Left lung (tissue), 10 donors: ENCODE results near the gene RPS19. TPM values are rescaled to one million over a fixed set of nuclear protein-coding genes. Genes with fewer than 3 reads are reported as not detected.
"Not testable (repeated sequence)": the region's sequence is repeated elsewhere in the genome, so short reads cannot be mapped to it uniquely, and the experiment has no call there.

Source experiments
- ATAC-seq: fragments of 200-7000 bp; cut with Tn5 transposase; one replicate; pipeline ENCODE4 v1.9.1; 2020; ENCODE audit warnings: moderate library complexity
- DNase-seq, 4 donors: peaks; one replicate each; pipeline ENCODE4 v3.0.0-alpha.2; 2013 to 2020
- H3K27ac ChIP-seq, 2 donors: fragments of 200-600 bp; sonication (generic) in 1 of 2; one replicate each; pipeline versions ENCODE4 v1.5.0 to v1.8.0; 2020 to 2021
- H3K27me3 ChIP-seq, 2 donors: fragments of 200-600 bp; sonication (generic) in 1 of 2; one replicate each; pipeline versions ENCODE4 v1.5.0 to v1.8.0; 2020 to 2021
- H3K36me3 ChIP-seq, 2 donors: fragments of 200-600 bp; sonication (generic) in 1 of 2; one replicate each; pipeline versions ENCODE4 v1.5.0 to v1.8.0; 2020 to 2021
- H3K4me1 ChIP-seq, 2 donors: fragments of 200-600 bp; one replicate each; pipeline ENCODE4 v1.8.0; 2021
- H3K4me3 ChIP-seq, 2 donors: fragments of 200-600 bp; sonication (generic) in 1 of 2; one replicate each; pipeline versions ENCODE4 v1.5.0 to v1.8.0; 2020 to 2021; ENCODE audit warnings: mild to moderate bottlenecking in 1 of 2
- H3K9me3 ChIP-seq, 2 donors: fragments of 200-600 bp; sonication (generic) in 1 of 2; one replicate each; pipeline versions ENCODE4 v1.5.0 to v1.8.0; 2020 to 2021
- intact Hi-C, 2 donors: fragments of 100-400 bp; cut with DNase I; formaldehyde crosslinking; loops; one replicate each; pipeline versions ENCODE4 v1.11.2 to v1.14.2; 2022
- polyA plus RNA-seq, 6 donors: library from polyadenylated mRNA; unstranded; fragments of 120-200 nt; gene quantifications; one replicate each; pipeline ENCODE4 v1.2.1, GENCODE V29; 2013; ENCODE audit not compliant: insufficient read length in 6 of 6
- total RNA-seq, 2 donors: library from RNA; stranded (reverse); fragmentation: NEBNext Ultra II Directional; extraction: Animal tissue kit (Norgen Biotek cat#: 25700); gene quantifications; one replicate each; pipeline ENCODE4 v1.2.1, GENCODE V29; 2021
- TF ChIP-seq, protein P1 (sequence below), 2 donors: fragments of 200-600 bp; sonication (generic) in 1 of 2; IDR thresholded peaks; one replicate each; pipeline versions ENCODE4 v1.5.0 to v1.8.0; 2021; ENCODE audit warnings: antibody characterized with exemption in 2 of 2
- donor health status: DM: no; HTN: yes; CAD: no.
- donor health status: DM: no; HTN: no; CAD: no.

RPS19 gene
- total and polyA plus RNA-seq, 8 donors, result 1,560 to 2,456 (median 1,910) TPM

GRCh38 chr19:41871573-41872383, 11.7 kb downstream of the RPS19 start:
- Histone ChIP-seq H3K9me3 (no peaks in the 10 kb centered on the region), H3K36me3 (peaks cover 3 to 64% of the 10 kb centered on the region in 2 donors), H3K27ac (peak overlapping the region in 1 of 2 donors; percentile 74), H3K4me3 (no peak overlapping the region), H3K4me1 (peaks cover 25 to 87% of the 10 kb centered on the region in 2 donors), H3K27me3 (no peaks in the 10 kb centered on the region)
- TF ChIP-seq, protein P1, sequence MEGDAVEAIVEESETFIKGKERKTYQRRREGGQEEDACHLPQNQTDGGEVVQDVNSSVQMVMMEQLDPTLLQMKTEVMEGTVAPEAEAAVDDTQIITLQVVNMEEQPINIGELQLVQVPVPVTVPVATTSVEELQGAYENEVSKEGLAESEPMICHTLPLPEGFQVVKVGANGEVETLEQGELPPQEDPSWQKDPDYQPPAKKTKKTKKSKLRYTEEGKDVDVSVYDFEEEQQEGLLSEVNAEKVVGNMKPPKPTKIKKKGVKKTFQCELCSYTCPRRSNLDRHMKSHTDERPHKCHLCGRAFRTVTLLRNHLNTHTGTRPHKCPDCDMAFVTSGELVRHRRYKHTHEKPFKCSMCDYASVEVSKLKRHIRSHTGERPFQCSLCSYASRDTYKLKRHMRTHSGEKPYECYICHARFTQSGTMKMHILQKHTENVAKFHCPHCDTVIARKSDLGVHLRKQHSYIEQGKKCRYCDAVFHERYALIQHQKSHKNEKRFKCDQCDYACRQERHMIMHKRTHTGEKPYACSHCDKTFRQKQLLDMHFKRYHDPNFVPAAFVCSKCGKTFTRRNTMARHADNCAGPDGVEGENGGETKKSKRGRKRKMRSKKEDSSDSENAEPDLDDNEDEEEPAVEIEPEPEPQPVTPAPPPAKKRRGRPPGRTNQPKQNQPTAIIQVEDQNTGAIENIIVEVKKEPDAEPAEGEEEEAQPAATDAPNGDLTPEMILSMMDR (IDR thresholded peaks at IDR 0.05), result no peak
- ATAC-seq, result no peak
- intact Hi-C loops, result loop anchor here in 1 of 2 donors (5.0 kb wide), 1 partner anchor 66 kb away; no protein-coding TSS in a partner anchor
- DNase-seq, result no peak

- Histone ChIP-seq H3K36me3 (peaks cover 3 to 58% of the 10 kb centered on the region in 2 donors), H3K4me3 (no peak overlapping the region), H3K9me3 (no peaks in the 10 kb centered on the region), H3K4me1 (peaks cover 25 to 87% of the 10 kb centered on the region in 2 donors), H3K27ac (peak overlapping the region in 1 of 2 donors; percentile 74), H3K27me3 (no peaks in the 10 kb centered on the region)
- intact Hi-C loops, result loop anchor here in 1 of 2 donors (5.0 kb wide), 1 partner anchor 65 kb away; no protein-coding TSS in a partner anchor
- ATAC-seq (no peak), DNase-seq (no peak)
- TF ChIP-seq, protein P1 (IDR thresholded peaks at IDR 0.05), result no peak
Measured at GRCh38 chr19:41872384-41872774, 12.3 kb downstream of the RPS19 start.

GRCh38 chr19:41872775-41873647, 13.0 kb downstream of the RPS19 start:
- Histone ChIP-seq H3K27me3 (no peaks in the 10 kb centered on the region), H3K4me1 (peaks cover 22 to 87% of the 10 kb centered on the region in 2 donors), H3K9me3 (no peaks in the 10 kb centered on the region), H3K27ac (peak overlapping the region in 1 of 2 donors; percentile 74), H3K36me3 (peaks cover 3 to 52% of the 10 kb centered on the region in 2 donors), H3K4me3 (no peak overlapping the region)
- TF ChIP-seq, protein P1 (IDR thresholded peaks at IDR 0.05), result peak; percentile 61 to 66
- ATAC-seq (peak; percentile 84), DNase-seq (peak in 3 of 4 donors; percentile 60 to 96 (median 78))
- intact Hi-C loops, result loop anchor here in 1 of 2 donors (5.0 kb wide), 1 partner anchor 64 kb away; no protein-coding TSS in a partner anchor

GRCh38 chr19:41875973-41876372, 15.9 kb downstream of the RPS19 start:
- H3K36me3 ChIP-seq, result peaks cover 0 to 23% of the 10 kb centered on the region in 2 donors
- intact Hi-C loops, H3K27me3 ChIP-seq, H3K4me3 ChIP-seq, H3K9me3 ChIP-seq, DNase-seq, ATAC-seq: not testable (repeated sequence)
- H3K4me1 ChIP-seq, result peaks cover 5 to 69% of the 10 kb centered on the region in 2 donors
- peak overlapping the region in 1 of 2 donors; percentile 78 for H3K27ac ChIP-seq
